T-cell (primary cell): ENCODE data around the gene FAM53B. TPM values are rescaled to one million over a fixed set of nuclear protein-coding genes. Genes with fewer than 3 reads are reported as not detected.

Experiments used
- ATAC-seq, 4 experiments: fragments of 200-7000 bp in 3 of 4; fragments of 150-1000 bp in 1 of 4; cut with Tn5 transposase; replicated peaks in 1 of 4; 1 replicate in 3 of 4; 2 replicates in 1 of 4; pipeline ENCODE4 v1.10.0; 2021; ENCODE audit warnings: moderate library complexity in 3 of 4, mild to moderate bottlenecking in 2 of 4, moderate number of reproducible peaks in 1 of 4
- CTCF ChIA-PET, 2 donors: fragments of 300-600 bp; sonication (Branson Sonifier 250); formaldehyde crosslinking; loops; one replicate each; lab custom pipeline; 2022; ENCODE audit warnings: antibody characterized with exemption in 2 of 2; lab: Charles Lee
- POLR2A ChIA-PET, 2 donors: fragments of 300-600 bp; sonication (Branson Sonifier 250); formaldehyde crosslinking; loops; one replicate each; lab custom pipeline; 2022; ENCODE audit warnings: antibody characterized with exemption in 2 of 2; lab: Charles Lee
- DNase-seq, 35 experiments: peaks; one replicate each; pipeline versions ENCODE4 v3.0.0 to v3.0.0-alpha.2; 2013 to 2023
- H3K27ac ChIP-seq: one replicate; pipeline ENCODE4 v1.5.1; 2013; ENCODE audit warnings: low read length
- H3K27me3 ChIP-seq, 2 experiments: replicated peaks in 1 of 2; 1 replicate in 1 of 2; 2 replicates in 1 of 2; pipeline versions ENCODE4 v1.6.1 to v1.7.0; 2013; ENCODE audit warnings: low read length in 1 of 2, mixed read lengths in 1 of 2; ENCODE audit not compliant: control insufficient read depth in 2 of 2, insufficient read depth in 2 of 2; ENCODE audit errors: extremely low read depth in 1 of 2
- H3K36me3 ChIP-seq, 2 donors: 1 replicate in 1 of 2; 2 replicates in 1 of 2; pipeline versions ENCODE4 v1.6.1 to v1.7.0; 2013; ENCODE audit warnings: low read length in 1 of 2; ENCODE audit not compliant: control insufficient read depth in 2 of 2, insufficient read depth in 1 of 2; ENCODE audit errors: extremely low read depth in 1 of 2
- H3K4me1 ChIP-seq, 2 experiments: 1 replicate in 1 of 2; 2 replicates in 1 of 2; pipeline versions ENCODE4 v1.6.1 to v1.7.0; 2013; ENCODE audit warnings: low read length in 2 of 2, mixed read lengths in 1 of 2; ENCODE audit not compliant: insufficient read depth in 2 of 2, control insufficient read depth in 1 of 2; ENCODE audit errors: extremely low read depth in 1 of 2
- H3K4me3 ChIP-seq, 2 donors: 1 replicate in 1 of 2; 2 replicates in 1 of 2; pipeline versions ENCODE4 v1.5.1 to v1.7.0; 2013; ENCODE audit warnings: mild to moderate bottlenecking in 2 of 2, low read length in 1 of 2, moderate library complexity in 1 of 2; ENCODE audit not compliant: control insufficient read depth in 1 of 2; ENCODE audit errors: extremely low read depth in 1 of 2
- H3K9me3 ChIP-seq: 2 replicates; pipeline ENCODE4 v1.7.0; 2013
- H3K27ac Mint-ChIP-seq, 2 donors: one replicate each; pipeline ENCODE4 v1.8.0; 2020 to 2021; ENCODE audit warnings: mild to moderate bottlenecking in 2 of 2, mixed read lengths in 2 of 2
- H3K27me3 Mint-ChIP-seq, 2 donors: one replicate each; pipeline ENCODE4 v1.8.0; 2021 to 2022; ENCODE audit warnings: mixed read lengths in 2 of 2
- H3K36me3 Mint-ChIP-seq: one replicate; pipeline ENCODE4 v1.8.0; 2021; ENCODE audit warnings: mixed read lengths
- H3K4me1 Mint-ChIP-seq, 3 donors: one replicate each; pipeline ENCODE4 v1.8.0; 2020 to 2022; ENCODE audit warnings: mixed read lengths in 3 of 3, mild to moderate bottlenecking in 1 of 3
- H3K4me3 Mint-ChIP-seq, 3 donors: one replicate each; pipeline ENCODE4 v1.8.0; 2020 to 2022; ENCODE audit warnings: mild to moderate bottlenecking in 3 of 3, mixed read lengths in 3 of 3, moderate library complexity in 3 of 3
- H3K9me3 Mint-ChIP-seq, 3 donors: one replicate each; pipeline ENCODE4 v1.8.0; 2020 to 2022; ENCODE audit warnings: mixed read lengths in 3 of 3
- WGBS: methylation state at CpG from one replicate; pipeline ENCODE4 v1.1.5; 2013; ENCODE audit warnings: missing lambda C conversion rate; ENCODE audit not compliant: insufficient coverage; 5-methylcytosine and 5-hydroxymethylcytosine counted together
- total RNA-seq, 35 experiments: library from RNA in 6 of 35; stranded (reverse) in 6 of 35; fragments of 120-200 nt in 1 of 35; gene quantifications; one replicate each; pipeline versions ENCODE4 v1.2.1 to v1.2.4 and lab custom pipeline; 2013 to 2026

FAM53B gene
- total RNA-seq, 5 donors from 2014 or later (not counting 1 experiment from before 2014, with no cell fraction given), result 39.3 to 86.5 (median 52.3) TPM

- peaks cover 5 to 17% of the 10 kb centered on the region in 2 donors for H3K36me3 ChIP-seq
- WGBS, result 60% methylated on average over 14 of the region's 15 CpGs
- peaks cover 8% of the 10 kb centered on the region for H3K36me3 Mint-ChIP-seq
- POLR2A ChIA-PET, result interaction anchor here in 1 of 2 donors (1.0 kb wide), 1 partner anchor 77 kb away, joined by 3 read pairs; no protein-coding TSS in a partner anchor
- H3K9me3 ChIP-seq, result no peaks in the 10 kb centered on the region
- ATAC-seq (peak; percentile 65 to 79 (median 74)), DNase-seq (peak in 25 of 35 experiments; percentile 26 to 73 (median 47))
- H3K4me3 Mint-ChIP-seq, result peak overlapping the region; percentile 49 to 71 (median 63)
- peak overlapping the region; percentile 90 to 99 for H3K27ac Mint-ChIP-seq
- CTCF ChIA-PET, result no interaction called here
- peak overlapping the region in 1 of 2 donors; percentile 21 for H3K4me3 ChIP-seq
- H3K4me1 ChIP-seq, result peaks cover 41 to 99% of the 10 kb centered on the region in 2 experiments
- H3K27ac ChIP-seq, result peak overlapping the region; percentile 87
- no peaks in the 10 kb centered on the region for H3K27me3 Mint-ChIP-seq
- H3K9me3 Mint-ChIP-seq, result no peaks in the 10 kb centered on the region
- H3K4me1 Mint-ChIP-seq, result peaks cover 67 to 99% (median 88%) of the 10 kb centered on the region in 3 donors
- no peaks in the 10 kb centered on the region for H3K27me3 ChIP-seq
These were observed 102.7 kb downstream of the FAM53B start for GRCh38 chr10:124641282-124642087.

GRCh38 chr10:124640538-124641231 lies 103.5 kb downstream of the FAM53B start:
- ChIA-PET POLR2A (interaction anchor here in 1 of 2 donors (1.0 kb wide), 1 partner anchor 78 kb away, joined by 3 read pairs; no protein-coding TSS in a partner anchor), CTCF (interaction anchor here in 1 of 2 donors (1.6 kb wide), 1 partner anchor 100 kb away, joined by 7 read pairs; no protein-coding TSS in a partner anchor)
- peak overlapping the region; percentile 49 to 71 (median 63) for H3K4me3 Mint-ChIP-seq
- Histone ChIP-seq H3K9me3 (no peaks in the 10 kb centered on the region), H3K27ac (peak overlapping the region; percentile 87), H3K4me1 (peaks cover 41 to 99% of the 10 kb centered on the region in 2 experiments), H3K27me3 (no peaks in the 10 kb centered on the region), H3K36me3 (peaks cover 5 to 17% of the 10 kb centered on the region in 2 donors), H3K4me3 (peak overlapping the region in 1 of 2 donors; percentile 21)
- peak in 2 of 35 experiments; percentile 34 to 42 for DNase-seq
- H3K27me3 Mint-ChIP-seq, result no peaks in the 10 kb centered on the region
- H3K27ac Mint-ChIP-seq, result peak overlapping the region; percentile 90 to 99
- 85% methylated on average over 5 of the region's 20 CpGs for WGBS
- H3K9me3 Mint-ChIP-seq, result no peaks in the 10 kb centered on the region
- peaks cover 8% of the 10 kb centered on the region for H3K36me3 Mint-ChIP-seq
- peak; percentile 29 to 39 (median 34) for ATAC-seq
- H3K4me1 Mint-ChIP-seq, result peaks cover 67 to 99% (median 88%) of the 10 kb centered on the region in 3 donors

GRCh38 chr10:124640056-124640455 lies 104.1 kb downstream of the FAM53B start:
- ChIA-PET POLR2A (no interaction called here), CTCF (interaction anchor here in 1 of 2 donors (1.6 kb wide), 1 partner anchor 101 kb away, joined by 7 read pairs; no protein-coding TSS in a partner anchor)
- H3K27me3 ChIP-seq, result no peaks in the 10 kb centered on the region
- H3K27ac ChIP-seq, result peak overlapping the region; percentile 87
- peaks cover 66 to 99% (median 86%) of the 10 kb centered on the region in 3 donors for H3K4me1 Mint-ChIP-seq
- H3K4me3 ChIP-seq, result no peak overlapping the region
- peak overlapping the region in 1 of 3 donors; percentile 63 for H3K4me3 Mint-ChIP-seq
- H3K27ac Mint-ChIP-seq, result peak overlapping the region; percentile 97 to 99
- peaks cover 5 to 17% of the 10 kb centered on the region in 2 donors for H3K36me3 ChIP-seq
- DNase-seq, result no peak
- ATAC-seq, result no peak
- WGBS, result 88% methylated on average over 3 of the region's 7 CpGs
- no peaks in the 10 kb centered on the region for H3K27me3 Mint-ChIP-seq
- no peaks in the 10 kb centered on the region for H3K9me3 ChIP-seq
- no peaks in the 10 kb centered on the region for H3K9me3 Mint-ChIP-seq
- H3K36me3 Mint-ChIP-seq, result peaks cover 10% of the 10 kb centered on the region
- H3K4me1 ChIP-seq, result peaks cover 42 to 97% of the 10 kb centered on the region in 2 experiments

- peaks cover 62 to 96% (median 84%) of the 10 kb centered on the region in 3 donors for H3K4me1 Mint-ChIP-seq
- POLR2A ChIA-PET, result no interaction called here
These were observed 104.5 kb downstream of the FAM53B start for GRCh38 chr10:124639646-124640045.

GRCh38 chr10:124639206-124639605 lies 105.0 kb downstream of the FAM53B start:
- peaks cover 15% of the 10 kb centered on the region for H3K36me3 Mint-ChIP-seq
- H3K27me3 ChIP-seq, result no peaks in the 10 kb centered on the region
- DNase-seq (no peak), ATAC-seq (no peak)
- peak overlapping the region; percentile 31 for H3K27ac ChIP-seq
- H3K4me3 Mint-ChIP-seq, result no peak overlapping the region
- H3K4me1 Mint-ChIP-seq, result peaks cover 62 to 95% (median 80%) of the 10 kb centered on the region in 3 donors
- peak overlapping the region; percentile 97 to 99 for H3K27ac Mint-ChIP-seq
- 95% methylated on average over 5 of the region's 6 CpGs for WGBS
- H3K4me1 ChIP-seq, result peaks cover 42 to 89% of the 10 kb centered on the region in 2 experiments
- CTCF ChIA-PET, result interaction anchor here in 1 of 2 donors (0.6 to 1.6 kb wide), 2 partner anchors 51 to 101 kb away, joined by 7 to 11 read pairs; no protein-coding TSS in a partner anchor
- H3K36me3 ChIP-seq, result peaks cover 5 to 17% of the 10 kb centered on the region in 2 donors
- POLR2A ChIA-PET, result no interaction called here
- no peaks in the 10 kb centered on the region for H3K9me3 ChIP-seq
- H3K4me3 ChIP-seq, result no peak overlapping the region
- no peaks in the 10 kb centered on the region for H3K9me3 Mint-ChIP-seq
- no peaks in the 10 kb centered on the region for H3K27me3 Mint-ChIP-seq

More at GRCh38 chr10:124639646-124640045, 104.5 kb downstream of the FAM53B start:
- 92% methylated on average over 4 of the region's 6 CpGs for WGBS
- Histone ChIP-seq H3K27me3 (no peaks in the 10 kb centered on the region), H3K4me1 (peaks cover 42 to 93% of the 10 kb centered on the region in 2 experiments), H3K36me3 (peaks cover 5 to 17% of the 10 kb centered on the region in 2 donors), H3K4me3 (no peak overlapping the region), H3K27ac (peak overlapping the region; percentile 87), H3K9me3 (no peaks in the 10 kb centered on the region)
- Mint-ChIP-seq H3K27me3 (no peaks in the 10 kb centered on the region), H3K4me3 (peak overlapping the region in 1 of 3 donors; percentile 63), H3K9me3 (no peaks in the 10 kb centered on the region), H3K36me3 (peaks cover 12% of the 10 kb centered on the region), H3K27ac (peak overlapping the region; percentile 97 to 99)
- ATAC-seq (no peak), DNase-seq (no peak)
- CTCF ChIA-PET, result interaction anchor here in 1 of 2 donors (1.6 kb wide), 1 partner anchor 101 kb away, joined by 7 read pairs; no protein-coding TSS in a partner anchor
